BLaER1 treated with 17β-estradiol and CSF1 and Interleukin-3, amounts not matched to agents 10 nM and 100 nM (cell line): ENCODE data around the gene CCDC57.

Experiments
- H3K27ac ChIP-seq, 11 experiments: shearing (Covaris generic); formaldehyde crosslinking; 2 replicates each; pipeline ENCODE4 v1.8.1; 2022
- H3K27me3 ChIP-seq, 11 experiments: shearing (Covaris generic); formaldehyde crosslinking; 2 replicates each; pipeline ENCODE4 v1.8.1; 2022
- H3K36me3 ChIP-seq, 11 experiments: shearing (Covaris generic); formaldehyde crosslinking; 2 replicates each; pipeline ENCODE4 v1.8.1; 2022
- H3K4me1 ChIP-seq, 10 experiments: shearing (Covaris generic); formaldehyde crosslinking; 2 replicates each; pipeline ENCODE4 v1.8.1; 2022
- H3K4me2 ChIP-seq, 11 experiments: shearing (Covaris generic); formaldehyde crosslinking; 2 replicates each; pipeline ENCODE4 v1.8.1; 2022
- H3K4me3 ChIP-seq, 10 experiments: shearing (Covaris generic); formaldehyde crosslinking; 2 replicates each; pipeline ENCODE4 v1.8.1; 2022
- H3K9ac ChIP-seq, 11 experiments: shearing (Covaris generic); formaldehyde crosslinking; 2 replicates each; pipeline ENCODE4 v1.8.1; 2022
- H3K9me3 ChIP-seq, 11 experiments: shearing (Covaris generic); formaldehyde crosslinking; replicated peaks in 1 of 11; 2 replicates each; pipeline ENCODE4 v1.8.1; 2022
- H4K20me1 ChIP-seq, 11 experiments: shearing (Covaris generic); formaldehyde crosslinking; 2 replicates each; pipeline ENCODE4 v1.8.1; 2022
- Cebpa-rat ChIP-seq, 11 experiments: shearing (Covaris generic); IDR thresholded peaks; 2 replicates each; pipeline ENCODE4 v1.8.1; 2022

The CCDC57 gene

GRCh38 chr17:82059272-82060000 lies 153.2 kb downstream of the CCDC57 start:
- Histone ChIP-seq H3K4me2 (peak overlapping the region in 10 of 11 experiments; percentile 5 to 84 (median 56); a peak in 17 of 22 replicates), H3K27ac (peak overlapping the region in 3 of 11 experiments; percentile 11 to 35 (median 29); a peak in 4 of 22 replicates), H3K27me3 (no peaks in the 10 kb centered on the region)

DNA sequence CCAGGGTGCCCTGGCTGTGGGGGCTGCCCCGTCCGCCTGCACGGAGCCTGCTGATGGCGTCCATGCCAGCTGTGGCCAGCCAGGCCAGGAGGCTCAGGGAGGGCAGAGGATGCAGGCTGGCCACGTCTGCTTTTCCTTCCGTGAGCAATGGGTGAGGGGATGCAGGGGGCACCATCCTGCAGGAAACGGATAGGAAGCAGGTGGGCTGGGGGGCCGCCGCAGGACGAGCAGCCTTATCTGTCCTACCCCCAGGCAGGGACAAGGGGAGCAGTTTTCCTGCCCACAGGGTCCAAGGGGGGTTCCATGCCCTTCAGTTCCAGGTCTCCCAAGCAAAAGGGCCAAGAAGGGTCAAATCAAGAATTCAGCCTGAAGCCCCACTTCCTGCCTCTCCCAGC lies 153.8 kb downstream of the CCDC57 start:
- Histone ChIP-seq H3K36me3 (peaks cover 92 to 98% (median 97%) of the 10 kb centered on the region in 11 experiments), H3K27me3 (no peaks in the 10 kb centered on the region), H4K20me1 (peaks cover 0 to 98% (median 95%) of the 10 kb centered on the region in 11 experiments; a peak in 19 of 22 replicates), H3K27ac (0 out of 22 replicates have a peak overlapping the region, but pooled peaks of 1 of the 11 experiments have one; percentile 8), H3K9ac (peak overlapping the region in 7 of 11 experiments; percentile 16 to 68 (median 55); a peak in 11 of 22 replicates), H3K4me1 (peaks cover 9 to 55% (median 37%) of the 10 kb centered on the region in 10 experiments), H3K9me3 (no peaks in the 10 kb centered on the region), H3K4me3 (peak overlapping the region in 1 of 10 experiments; percentile 7; a peak in 1 of 20 replicates), H3K4me2 (peak overlapping the region in 8 of 11 experiments; percentile 27 to 84 (median 60); a peak in 14 of 22 replicates)
- no peak for TF ChIP-seq Cebpa-rat (IDR thresholded peaks at IDR 0.05)

More at GRCh38 chr17:82059272-82060000, 153.2 kb downstream of the CCDC57 start:
- Histone ChIP-seq H3K9me3 (no peaks in the 10 kb centered on the region), H3K36me3 (peaks cover 90 to 98% (median 97%) of the 10 kb centered on the region in 11 experiments), H3K9ac (peak overlapping the region in 10 of 11 experiments; percentile 14 to 68 (median 50); a peak in 16 of 22 replicates), H4K20me1 (peaks cover 0 to 98% (median 95%) of the 10 kb centered on the region in 11 experiments; a peak in 19 of 22 replicates), H3K4me1 (peaks cover 12 to 58% (median 42%) of the 10 kb centered on the region in 10 experiments), H3K4me3 (peak overlapping the region in 1 of 10 experiments; percentile 7; a peak in 1 of 20 replicates)
- no peak for TF ChIP-seq Cebpa-rat (IDR thresholded peaks at IDR 0.05)

DNA sequence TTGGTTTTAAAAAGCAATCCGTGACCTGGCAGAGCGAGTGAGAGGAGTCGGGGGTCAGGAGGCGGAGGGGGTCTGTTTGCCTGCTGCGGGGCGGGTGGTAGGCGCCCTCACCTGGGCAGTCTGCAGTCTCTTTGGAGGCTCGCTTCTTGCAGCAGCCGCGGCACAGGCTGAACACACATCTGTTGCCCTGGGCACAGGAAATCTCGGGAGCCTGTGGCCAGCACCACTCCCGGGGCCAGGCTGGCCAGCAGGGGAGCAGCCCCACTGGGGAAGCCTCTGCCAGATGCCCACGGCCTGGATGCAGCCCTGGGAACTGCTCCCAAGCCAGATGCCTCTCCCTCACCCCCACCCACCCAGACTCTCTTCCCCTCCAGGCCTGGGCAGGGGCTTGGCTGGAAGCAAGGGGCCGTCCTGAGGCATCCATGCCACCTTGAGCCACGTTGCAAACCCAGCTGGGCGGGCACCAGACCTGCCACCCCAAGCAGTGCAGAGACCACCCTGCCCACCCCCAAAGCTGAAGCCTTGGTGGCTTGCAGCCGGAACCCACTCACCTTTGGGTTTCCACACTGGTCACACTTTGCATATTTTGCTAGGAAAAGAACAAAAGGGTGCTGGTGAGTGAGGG lies 154.3 kb downstream of the CCDC57 start:
- peaks cover 90 to 98% (median 97%) of the 10 kb centered on the region in 11 experiments for H3K36me3 ChIP-seq
- no peak overlapping the region for H3K27ac ChIP-seq
- H3K4me1 ChIP-seq = peaks cover 9 to 58% (median 38%) of the 10 kb centered on the region in 10 experiments
- peak overlapping the region in 2 of 11 experiments; percentile 55 to 68; a peak in 4 of 22 replicates for H3K9ac ChIP-seq
- peaks cover 0 to 98% (median 95%) of the 10 kb centered on the region in 11 experiments; a peak in 19 of 22 replicates for H4K20me1 ChIP-seq
- no peak for TF ChIP-seq Cebpa-rat (IDR thresholded peaks at IDR 0.05)
- H3K9me3 ChIP-seq = no peaks in the 10 kb centered on the region
- no peaks in the 10 kb centered on the region for H3K27me3 ChIP-seq
- no peak overlapping the region for H3K4me3 ChIP-seq
- peak overlapping the region in 5 of 11 experiments; percentile 54 to 84 (median 73); a peak in 6 of 22 replicates for H3K4me2 ChIP-seq

- Histone ChIP-seq H3K4me3 (no peak overlapping the region), H3K4me1 (peaks cover 17 to 68% (median 47%) of the 10 kb centered on the region in 10 experiments), H3K27me3 (no peaks in the 10 kb centered on the region), H3K4me2 (peak overlapping the region in 4 of 11 experiments; percentile 7 to 14 (median 9); a peak in 2 of 22 replicates), H3K36me3 (peaks cover 76 to 88% (median 86%) of the 10 kb centered on the region in 11 experiments), H3K9ac (peak overlapping the region in 4 of 11 experiments; percentile 15 to 41 (median 28); a peak in 5 of 22 replicates), H3K9me3 (no peaks in the 10 kb centered on the region), H4K20me1 (peaks cover 0 to 98% (median 95%) of the 10 kb centered on the region in 11 experiments; a peak in 20 of 22 replicates), H3K27ac (no peak overlapping the region)
- no peak for TF ChIP-seq Cebpa-rat (IDR thresholded peaks at IDR 0.05)
Measured at GRCh38 chr17:82056729-82057621, 155.7 kb downstream of the CCDC57 start.

DNA sequence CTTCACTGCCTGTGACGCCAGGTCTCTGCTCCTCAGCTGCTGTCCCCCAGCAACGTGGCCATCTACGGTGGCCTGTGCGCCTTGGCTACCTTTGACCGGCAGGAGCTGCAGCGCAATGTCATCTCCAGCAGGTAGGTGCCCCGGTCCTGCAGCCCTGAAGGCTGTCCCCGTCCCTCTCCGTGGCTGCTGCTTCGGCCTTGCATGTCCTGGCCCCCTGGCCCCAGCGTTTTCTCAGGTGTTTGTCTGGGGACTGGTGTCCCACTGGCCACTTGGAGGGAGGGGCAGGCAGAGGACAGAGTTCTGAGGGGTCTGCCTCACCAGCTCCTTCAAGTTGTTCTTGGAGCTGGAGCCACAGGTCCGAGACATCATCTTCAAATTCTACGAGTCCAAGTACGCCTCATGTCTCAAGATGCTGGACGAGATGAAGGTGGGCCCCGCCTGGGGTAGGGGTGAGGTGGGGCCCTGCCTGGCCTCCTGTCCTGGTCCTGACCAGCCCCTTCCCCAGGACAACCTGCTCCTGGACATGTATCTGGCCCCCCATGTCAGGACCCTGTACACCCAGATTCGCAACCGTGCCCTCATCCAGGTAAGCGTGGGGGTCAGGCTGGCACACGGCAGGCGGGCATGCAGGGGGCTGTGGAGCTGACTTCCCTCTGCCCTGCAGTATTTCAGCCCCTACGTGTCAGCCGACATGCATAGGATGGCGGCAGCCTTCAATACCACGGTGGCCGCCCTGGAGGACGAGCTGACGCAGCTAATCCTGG lies 156.5 kb downstream of the CCDC57 start:
- Histone ChIP-seq H3K4me1 (peaks cover 17 to 68% (median 47%) of the 10 kb centered on the region in 10 experiments), H3K27ac (no peak overlapping the region), H3K4me2 (no peak overlapping the region), H3K9me3 (no peaks in the 10 kb centered on the region), H3K27me3 (no peaks in the 10 kb centered on the region), H4K20me1 (peaks cover 0 to 93% (median 90%) of the 10 kb centered on the region in 11 experiments; a peak in 20 of 22 replicates), H3K9ac (no peak overlapping the region), H3K4me3 (no peak overlapping the region), H3K36me3 (peaks cover 70 to 82% (median 80%) of the 10 kb centered on the region in 11 experiments)
- TF ChIP-seq Cebpa-rat (IDR thresholded peaks at IDR 0.05) = no peak

DNA sequence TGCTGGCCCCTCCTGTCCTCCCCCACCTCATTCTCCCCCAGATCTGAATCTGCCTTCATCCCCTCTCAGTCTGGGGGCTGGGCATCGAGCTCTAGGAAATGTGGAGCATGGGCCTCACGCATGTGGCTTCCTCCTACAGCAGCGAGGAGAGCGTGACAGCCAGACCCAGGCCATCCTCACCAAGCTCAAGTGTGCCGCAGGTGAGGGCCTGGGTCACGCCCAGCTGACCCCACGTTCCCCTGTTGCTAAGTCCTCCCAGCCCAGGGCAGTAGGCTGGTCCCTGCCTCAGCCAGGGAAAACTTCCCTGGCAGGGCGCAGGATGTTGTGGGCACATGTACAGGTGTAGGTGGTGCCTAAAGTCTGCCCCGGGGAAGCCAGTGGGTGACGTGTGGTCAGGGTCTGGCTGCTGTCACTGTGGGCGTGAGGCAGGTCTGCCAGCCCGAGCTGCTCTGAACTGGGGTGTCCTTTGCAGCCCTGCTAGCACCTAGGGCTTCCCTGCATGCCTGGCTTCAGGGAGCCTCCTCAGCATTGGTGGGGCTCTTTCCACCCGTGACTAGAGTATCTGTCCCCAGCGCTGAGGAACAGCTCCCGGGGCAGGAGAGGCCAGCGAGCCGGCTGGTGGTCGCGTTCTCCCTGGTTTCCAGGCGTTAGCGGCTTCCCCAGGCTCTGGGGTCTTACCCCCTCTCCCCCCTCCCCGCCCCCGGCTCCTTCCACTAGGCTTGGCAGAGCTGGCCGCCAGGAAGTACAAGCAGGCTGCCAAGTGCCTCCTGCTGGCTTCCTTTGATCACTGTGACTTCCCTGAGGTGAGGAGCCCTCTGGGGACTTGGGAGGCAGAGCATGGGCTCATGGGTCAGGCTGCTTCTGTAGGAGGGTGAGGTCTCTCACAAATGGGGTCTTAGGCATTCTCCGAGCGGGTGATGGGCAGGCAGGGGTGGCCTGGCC lies 157.3 kb downstream of the CCDC57 start:
- H3K4me3 ChIP-seq = no peak overlapping the region
- H3K9me3 ChIP-seq = no peaks in the 10 kb centered on the region
- 0 out of 22 replicates have a peak overlapping the region, but pooled peaks of 1 of the 11 experiments have one; percentile 1 for H3K4me2 ChIP-seq
- H3K36me3 ChIP-seq = peaks cover 62 to 73% (median 72%) of the 10 kb centered on the region in 11 experiments
- TF ChIP-seq Cebpa-rat (IDR thresholded peaks at IDR 0.05) = no peak
- H3K9ac ChIP-seq = peak overlapping the region in 3 of 11 experiments; percentile 5 to 23 (median 14); a peak in 3 of 22 replicates
- peaks cover 0 to 92% (median 82%) of the 10 kb centered on the region in 11 experiments; a peak in 20 of 22 replicates for H4K20me1 ChIP-seq
- no peaks in the 10 kb centered on the region for H3K27me3 ChIP-seq
- peaks cover 24 to 68% (median 50%) of the 10 kb centered on the region in 10 experiments for H3K4me1 ChIP-seq
- H3K27ac ChIP-seq = no peak overlapping the region
